ENCODE results near the gene REV3L.

DNA sequence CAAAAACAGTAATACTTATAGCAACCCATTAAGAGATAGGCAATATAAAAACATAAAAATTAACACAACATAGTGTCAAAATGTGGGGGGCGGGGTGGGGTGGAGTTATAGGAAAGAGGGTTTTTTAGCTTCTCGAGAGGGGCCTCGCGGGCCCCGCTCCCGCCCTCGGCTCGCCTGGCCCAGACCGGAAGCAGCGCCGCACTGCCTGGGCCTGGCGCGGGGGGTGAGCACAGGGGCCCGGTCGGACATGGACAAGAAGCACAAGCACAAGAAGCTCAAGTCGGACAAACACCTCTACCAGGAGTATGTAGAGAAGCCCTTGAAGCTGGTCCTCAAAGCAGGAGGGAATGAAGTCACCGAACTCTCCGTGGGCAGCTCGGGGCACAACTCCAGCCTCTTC is 53.4 kb downstream of the REV3L start:
- TF ChIP-seq POLR2AphosphoS5 (IDR thresholded peaks at IDR 0.05; ENCODE audit: low read depth, low read length) (no peak), TAF1 (IDR thresholded peaks at IDR 0.05; ENCODE audit: borderline replicate concordance, low read depth, low read length) (no peak), POLR2A (IDR thresholded peaks at IDR 0.05; ENCODE audit: low read depth, low read length) (no peak)
